Activated naive CD8-positive, alpha-beta T cell treated with anti-CD3 and anti-CD28 coated beads, Interleukin-2, amount 10 ng/mL, durations not matched to agents 7 days and 5 days (primary cell): ENCODE measurements around the gene PROCA1. TPM values are rescaled to one million over a fixed set of nuclear protein-coding genes. Genes with fewer than 3 reads are reported as not detected.
"Not testable (repeated sequence)": the region's sequence is repeated elsewhere in the genome, so short reads cannot be mapped to it uniquely, and the experiment has no call there.

Experiments used
- ATAC-seq: fragments of 150-1000 bp; cut with Tn5 transposase; one replicate; pipeline ENCODE4 v1.10.0; 2021; ENCODE audit warnings: low read depth, moderate library complexity
- POLR2A ChIA-PET: fragments of 350-600 bp; sonication (Branson Sonifier 250); formaldehyde crosslinking; loops from one replicate; lab custom pipeline; 2021; ENCODE audit warnings: antibody characterized with exemption; lab: Charles Lee
- DNase-seq: peaks from one replicate; pipeline ENCODE4 v3.0.0; 2021
- H3K27ac Mint-ChIP-seq: one replicate; pipeline ENCODE4 v1.8.0; 2022; ENCODE audit warnings: mild to moderate bottlenecking, mixed read lengths
- H3K27me3 Mint-ChIP-seq: one replicate; pipeline ENCODE4 v1.8.0; 2022; ENCODE audit warnings: mild to moderate bottlenecking, moderate library complexity, mixed read lengths
- H3K36me3 Mint-ChIP-seq: one replicate; pipeline ENCODE4 v1.8.0; 2021; ENCODE audit warnings: mild to moderate bottlenecking, mixed read lengths
- H3K4me1 Mint-ChIP-seq: one replicate; pipeline ENCODE4 v1.8.0; 2021; ENCODE audit warnings: mixed read lengths
- H3K4me3 Mint-ChIP-seq: one replicate; pipeline ENCODE4 v1.8.0; 2022; ENCODE audit warnings: mild to moderate bottlenecking, moderate library complexity, mixed read lengths
- H3K9me3 Mint-ChIP-seq: one replicate; pipeline ENCODE4 v1.8.0; 2021; ENCODE audit warnings: mixed read lengths
- total RNA-seq, 2 experiments: library from RNA; stranded (reverse); gene quantifications; one replicate each; pipeline ENCODE4 v1.2.3, GENCODE V29; 2021

PROCA1 gene
- total RNA-seq, 2 experiments from 2014 or later: 12.0 to 12.1 TPM

GRCh38 chr17:28658766-28659496 lies 52.8 kb downstream of the PROCA1 start:
- Mint-ChIP-seq H3K36me3 (peaks cover 17% of the 10 kb centered on the region), H3K4me1 (peaks cover 21% of the 10 kb centered on the region)
- H3K27me3 Mint-ChIP-seq, H3K4me3 Mint-ChIP-seq, DNase-seq, H3K27ac Mint-ChIP-seq, H3K9me3 Mint-ChIP-seq, POLR2A ChIA-PET, ATAC-seq: not testable (repeated sequence)

- ATAC-seq, H3K4me3 Mint-ChIP-seq, POLR2A ChIA-PET, H3K27ac Mint-ChIP-seq, H3K27me3 Mint-ChIP-seq, DNase-seq, H3K9me3 Mint-ChIP-seq: not testable (repeated sequence)
- Mint-ChIP-seq H3K36me3 (peaks cover 15% of the 10 kb centered on the region), H3K4me1 (peaks cover 16% of the 10 kb centered on the region)
Measured at GRCh38 chr17:28658342-28658741, 53.3 kb downstream of the PROCA1 start.

- Mint-ChIP-seq H3K27ac (no peak overlapping the region), H3K36me3 (peaks cover 15% of the 10 kb centered on the region), H3K27me3 (no peaks in the 10 kb centered on the region), H3K9me3 (no peaks in the 10 kb centered on the region), H3K4me1 (peaks cover 11% of the 10 kb centered on the region), H3K4me3 (no peak overlapping the region)
- ATAC-seq: no peak
- DNase-seq: no peak
- POLR2A ChIA-PET: no interaction called here
Measured at GRCh38 chr17:28657756-28658155, 53.9 kb downstream of the PROCA1 start.

GRCh38 chr17:28655160-28655559 lies 56.5 kb downstream of the PROCA1 start:
- POLR2A ChIA-PET: interaction anchor here (1.1 kb wide), 1 partner anchor 10 kb away, joined by 3 read pairs; the partner anchor contains the start of gene BLTP2
- Mint-ChIP-seq H3K9me3 (no peaks in the 10 kb centered on the region), H3K4me1 (peaks cover 4% of the 10 kb centered on the region), H3K4me3 (no peak overlapping the region), H3K36me3 (peaks cover 11% of the 10 kb centered on the region), H3K27me3 (no peaks in the 10 kb centered on the region), H3K27ac (no peak overlapping the region)
- ATAC-seq: no peak
- DNase-seq: no peak

Other genes with a start within 250 kb of the PROCA1 start
- not detected for gene SLC13A2, start 238.2 kb downstream of the PROCA1 start, total RNA-seq
- gene FOXN1, start 205.5 kb downstream of the PROCA1 start, total RNA-seq: not detected
- gene UNC119, start 159.3 kb downstream of the PROCA1 start, total RNA-seq: 10 to 100 TPM; 54.9 to 57.8 TPM
- 10 to 100 TPM; 60.5 to 63.1 TPM for gene PIGS, start 140.4 kb downstream of the PROCA1 start, total RNA-seq
- gene ALDOC, start 135.0 kb downstream of the PROCA1 start, total RNA-seq: 100 to 1,000 TPM; 142 to 154 TPM
- gene SPAG5, start 112.9 kb downstream of the PROCA1 start, total RNA-seq: 100 to 1,000 TPM; 109 to 118 TPM
- gene RSKR, start 97.7 kb downstream of the PROCA1 start, total RNA-seq: 10 to 100 TPM; 20.7 to 24.9 TPM
- gene BLTP2, start 66.7 kb downstream of the PROCA1 start, total RNA-seq: 100 to 1,000 TPM; 144 to 157 TPM
- gene SDF2, start 50.0 kb downstream of the PROCA1 start, total RNA-seq: 10 to 100 TPM; 47.3 to 50.1 TPM
- 10 to 100 TPM; 81.4 to 87.1 TPM for gene SUPT6H, start 49.7 kb downstream of the PROCA1 start, total RNA-seq
- 1 to 10 TPM; 7.3 to 8.2 TPM for gene RAB34, start 6.0 kb upstream of the PROCA1 start, total RNA-seq
- gene RPL23A, start 8.1 kb upstream of the PROCA1 start, total RNA-seq: 1,000 to 10,000 TPM; 2,286 to 2,290 TPM
- gene TLCD1, start 14.3 kb upstream of the PROCA1 start, total RNA-seq: 1 to 10 TPM; 1.6 to 2.2 TPM
- 1 to 10 TPM; 7.1 to 8.9 TPM for gene NEK8, start 16.9 kb upstream of the PROCA1 start, total RNA-seq
- gene TRAF4, start 32.1 kb upstream of the PROCA1 start, total RNA-seq: 10 to 100 TPM; 48.1 to 55.3 TPM
- 10 to 100 TPM; 17.0 to 21.2 TPM for gene FAM222B, start 130.9 kb upstream of the PROCA1 start, total RNA-seq
- 10 to 100 TPM; 34.3 to 37.6 TPM for gene ERAL1, start 143.1 kb upstream of the PROCA1 start, total RNA-seq
- 100 to 1,000 TPM; 195 to 216 TPM for gene FLOT2, start 185.8 kb upstream of the PROCA1 start, total RNA-seq
- 10 to 100 TPM; 31.6 to 32.0 TPM for gene DHRS13, start 191.2 kb upstream of the PROCA1 start, total RNA-seq
- 10 to 100 TPM; 98.6 to 99.9 TPM for gene PHF12, start 239.6 kb upstream of the PROCA1 start, total RNA-seq